ENCODE results near the gene NPHP4. TPM values are rescaled to one million over a fixed set of nuclear protein-coding genes. Genes with fewer than 3 reads are reported as not detected.

Gene NPHP4
- total RNA-seq, 1 donor from 2014 or later = 33.2 TPM

DNA sequence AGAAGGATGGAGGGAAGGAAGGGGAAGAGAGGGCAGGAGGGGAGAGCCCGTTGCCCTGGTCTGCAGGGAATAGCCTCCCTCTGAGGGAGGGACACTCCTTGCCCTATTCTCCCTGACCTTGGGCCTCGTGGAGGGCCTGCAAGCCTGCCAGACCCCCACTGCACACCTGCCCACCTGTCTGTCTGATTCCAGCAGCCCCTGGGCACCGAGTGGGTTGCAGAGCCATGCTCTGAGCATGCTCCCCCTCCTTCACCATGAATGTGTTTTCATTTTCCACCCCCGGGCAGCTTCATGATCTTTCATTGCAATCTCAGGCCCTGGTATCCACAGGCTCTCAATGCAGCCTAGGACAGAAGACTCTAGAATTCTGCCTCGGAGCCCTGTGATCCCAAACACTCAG is 5.1 kb upstream of the NPHP4 start:
- Mint-ChIP-seq H3K27me3 (ENCODE audit: low read depth) (peaks cover 11% of the 10 kb centered on the region), H3K27ac (ENCODE audit: unreplicated experiment) (no peak overlapping the region), H3K4me3 (peak overlapping the region; percentile 64), H3K4me1 (peaks cover 20% of the 10 kb centered on the region), H3K9me3 (no peaks in the 10 kb centered on the region), H3K36me3 (ENCODE audit: low read depth) (no peaks in the 10 kb centered on the region)
- no peak for DNase-seq (ENCODE audit: low read depth, low spot score)
- TF ChIP-seq CTCF (conservative IDR thresholded peaks at IDR 0.05) = no peak

- TF ChIP-seq CTCF (conservative IDR thresholded peaks at IDR 0.05) = no peak
- DNase-seq (ENCODE audit: low read depth, low spot score) = no peak
- Mint-ChIP-seq H3K9me3 (no peaks in the 10 kb centered on the region), H3K4me3 (peak overlapping the region; percentile 15), H3K36me3 (ENCODE audit: low read depth) (no peaks in the 10 kb centered on the region), H3K27ac (ENCODE audit: unreplicated experiment) (no peak overlapping the region), H3K4me1 (peaks cover 21% of the 10 kb centered on the region), H3K27me3 (ENCODE audit: low read depth) (peaks cover 11% of the 10 kb centered on the region)
These were observed 4.5 kb upstream of the NPHP4 start for GRCh38 chr1:5996641-5997270.

DNA sequence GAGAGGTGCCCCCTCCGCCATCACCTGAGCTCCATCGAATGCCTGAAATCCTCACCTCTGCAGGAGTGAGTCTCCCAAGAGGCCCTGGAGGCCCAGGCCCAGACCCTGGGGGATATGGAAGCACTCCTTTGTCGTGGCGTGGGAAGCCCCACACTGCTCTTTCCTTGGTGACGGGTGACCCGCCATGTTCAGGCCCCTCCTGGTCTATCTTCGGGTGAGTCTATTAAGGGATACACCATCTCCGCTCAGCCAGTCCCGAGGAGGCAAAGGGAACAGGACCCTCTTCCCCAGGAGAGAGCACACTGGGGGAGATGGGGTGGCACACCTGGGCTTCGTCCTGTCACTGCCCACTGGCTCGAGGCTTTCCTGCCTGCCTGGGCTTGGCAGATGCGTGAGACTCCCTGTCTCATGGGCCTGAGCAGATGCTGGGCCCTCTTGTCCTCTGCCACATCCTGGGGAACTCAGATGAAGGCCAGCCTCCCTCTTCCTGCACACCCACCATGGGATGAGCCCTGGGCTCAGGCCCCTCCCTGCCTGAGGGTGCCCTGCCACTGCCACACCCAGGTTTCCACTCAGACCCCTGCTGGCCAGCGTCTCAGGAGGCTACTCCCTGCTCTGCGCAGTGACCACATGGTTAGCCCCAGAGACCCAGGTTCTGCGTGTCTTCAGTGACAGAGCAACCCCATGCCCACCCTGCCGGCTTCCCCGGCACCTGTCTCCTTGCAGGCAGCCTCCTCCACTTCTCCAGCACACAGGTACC is 3.8 kb upstream of the NPHP4 start:
- peaks cover 11% of the 10 kb centered on the region for H3K27me3 Mint-ChIP-seq (ENCODE audit: low read depth)
- no peaks in the 10 kb centered on the region for H3K36me3 Mint-ChIP-seq (ENCODE audit: low read depth)
- H3K9me3 Mint-ChIP-seq = no peaks in the 10 kb centered on the region
- no peak for TF ChIP-seq CTCF (conservative IDR thresholded peaks at IDR 0.05)
- H3K4me1 Mint-ChIP-seq = peaks cover 23% of the 10 kb centered on the region
- peak overlapping the region; percentile 15 for H3K4me3 Mint-ChIP-seq
- H3K27ac Mint-ChIP-seq (ENCODE audit: unreplicated experiment) = no peak overlapping the region
- DNase-seq (ENCODE audit: low read depth, low spot score) = no peak

GRCh38 chr1:5994713-5995621 is 2.7 kb upstream of the NPHP4 start:
- no peaks in the 10 kb centered on the region for H3K9me3 Mint-ChIP-seq
- peaks cover 11% of the 10 kb centered on the region for H3K27me3 Mint-ChIP-seq (ENCODE audit: low read depth)
- H3K4me3 Mint-ChIP-seq = peak overlapping the region; percentile 68
- peaks cover 23% of the 10 kb centered on the region for H3K4me1 Mint-ChIP-seq
- no peak for TF ChIP-seq CTCF (conservative IDR thresholded peaks at IDR 0.05)
- no peak overlapping the region for H3K27ac Mint-ChIP-seq (ENCODE audit: unreplicated experiment)
- no peak for DNase-seq (ENCODE audit: low read depth, low spot score)
- no peaks in the 10 kb centered on the region for H3K36me3 Mint-ChIP-seq (ENCODE audit: low read depth)

All from neural crest cell (in vitro differentiated cells).